Testis (tissue), 2 donors: ENCODE data around the gene VEZF1.

Experiments
- POLR2A ChIP-seq: fragments of 450-650 bp; IDR thresholded peaks from one replicate; pipeline ENCODE4 v1.6.1; 2017; ENCODE audit warnings: antibody characterized with exemption, mild to moderate bottlenecking, moderate library complexity
- TF ChIP-seq, protein P1 (sequence below), 3 experiments: fragments of 450-650 bp in 2 of 3; fragments of 200-600 bp in 1 of 3; sonication (generic) in 1 of 3; IDR thresholded peaks; one replicate each; pipeline ENCODE4 v1.5.1; 2016 to 2019; ENCODE audit warnings: antibody characterized with exemption in 3 of 3, mild to moderate bottlenecking in 2 of 3, moderate library complexity in 1 of 3

DNA sequence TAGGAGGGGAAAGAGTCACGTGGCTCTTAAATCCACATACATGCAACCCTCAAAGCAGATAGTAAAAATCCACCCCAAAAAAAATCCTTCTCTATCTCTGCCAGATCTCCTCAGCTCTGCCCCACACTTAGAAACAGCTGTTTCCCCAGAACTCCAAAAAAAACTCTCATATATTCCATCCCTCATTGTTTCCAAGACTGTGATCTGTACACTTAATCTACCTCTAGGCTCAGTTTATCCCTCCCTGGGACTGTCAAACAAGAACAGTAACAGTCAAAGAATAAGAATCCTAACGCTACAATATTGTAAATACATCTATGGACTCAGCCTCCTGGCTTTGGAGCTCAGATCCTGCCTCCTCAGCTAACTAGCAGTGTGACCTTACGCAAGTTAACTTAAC is 44.4 kb downstream of the VEZF1 start:
- TF ChIP-seq, protein P1, sequence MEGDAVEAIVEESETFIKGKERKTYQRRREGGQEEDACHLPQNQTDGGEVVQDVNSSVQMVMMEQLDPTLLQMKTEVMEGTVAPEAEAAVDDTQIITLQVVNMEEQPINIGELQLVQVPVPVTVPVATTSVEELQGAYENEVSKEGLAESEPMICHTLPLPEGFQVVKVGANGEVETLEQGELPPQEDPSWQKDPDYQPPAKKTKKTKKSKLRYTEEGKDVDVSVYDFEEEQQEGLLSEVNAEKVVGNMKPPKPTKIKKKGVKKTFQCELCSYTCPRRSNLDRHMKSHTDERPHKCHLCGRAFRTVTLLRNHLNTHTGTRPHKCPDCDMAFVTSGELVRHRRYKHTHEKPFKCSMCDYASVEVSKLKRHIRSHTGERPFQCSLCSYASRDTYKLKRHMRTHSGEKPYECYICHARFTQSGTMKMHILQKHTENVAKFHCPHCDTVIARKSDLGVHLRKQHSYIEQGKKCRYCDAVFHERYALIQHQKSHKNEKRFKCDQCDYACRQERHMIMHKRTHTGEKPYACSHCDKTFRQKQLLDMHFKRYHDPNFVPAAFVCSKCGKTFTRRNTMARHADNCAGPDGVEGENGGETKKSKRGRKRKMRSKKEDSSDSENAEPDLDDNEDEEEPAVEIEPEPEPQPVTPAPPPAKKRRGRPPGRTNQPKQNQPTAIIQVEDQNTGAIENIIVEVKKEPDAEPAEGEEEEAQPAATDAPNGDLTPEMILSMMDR (IDR thresholded peaks at IDR 0.05), result no peak
- no peak for TF ChIP-seq POLR2A
